Measurements from ENCODE around the gene RASGRF1. TPM values are rescaled to one million over a fixed set of nuclear protein-coding genes. Genes with fewer than 3 reads are reported as not detected.

The RASGRF1 gene
- total RNA-seq, 1 experiment from 2014 or later: 0.59 TPM

DNA sequence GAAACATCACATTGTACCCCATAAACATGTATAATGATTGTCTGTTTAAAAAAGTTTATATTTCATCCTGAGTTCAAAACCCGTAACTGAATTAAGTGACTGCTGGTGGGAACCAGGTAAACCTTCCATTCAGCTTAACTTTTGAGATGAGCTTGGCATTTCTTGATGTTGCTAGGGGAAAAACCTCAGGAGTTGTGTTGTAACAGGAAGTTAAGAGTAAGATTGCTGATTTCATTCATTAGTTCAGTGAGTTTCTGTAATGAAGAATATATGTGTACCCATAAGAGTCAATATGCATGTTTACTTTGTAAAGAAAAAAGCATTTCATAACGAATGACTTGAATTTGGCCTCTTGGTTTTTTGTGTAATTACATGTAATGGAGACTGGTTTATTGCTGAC is 178.3 kb downstream of the RASGRF1 start:
- no peak overlapping the region for H3K27ac ChIP-seq (ENCODE audit: low read length)
- H3K4me1 ChIP-seq (ENCODE audit: control insufficient read depth, insufficient read depth, low read length): peaks cover 12% of the 10 kb centered on the region; the same call in 1 of the 2 replicates
- TF ChIP-seq, protein P1, sequence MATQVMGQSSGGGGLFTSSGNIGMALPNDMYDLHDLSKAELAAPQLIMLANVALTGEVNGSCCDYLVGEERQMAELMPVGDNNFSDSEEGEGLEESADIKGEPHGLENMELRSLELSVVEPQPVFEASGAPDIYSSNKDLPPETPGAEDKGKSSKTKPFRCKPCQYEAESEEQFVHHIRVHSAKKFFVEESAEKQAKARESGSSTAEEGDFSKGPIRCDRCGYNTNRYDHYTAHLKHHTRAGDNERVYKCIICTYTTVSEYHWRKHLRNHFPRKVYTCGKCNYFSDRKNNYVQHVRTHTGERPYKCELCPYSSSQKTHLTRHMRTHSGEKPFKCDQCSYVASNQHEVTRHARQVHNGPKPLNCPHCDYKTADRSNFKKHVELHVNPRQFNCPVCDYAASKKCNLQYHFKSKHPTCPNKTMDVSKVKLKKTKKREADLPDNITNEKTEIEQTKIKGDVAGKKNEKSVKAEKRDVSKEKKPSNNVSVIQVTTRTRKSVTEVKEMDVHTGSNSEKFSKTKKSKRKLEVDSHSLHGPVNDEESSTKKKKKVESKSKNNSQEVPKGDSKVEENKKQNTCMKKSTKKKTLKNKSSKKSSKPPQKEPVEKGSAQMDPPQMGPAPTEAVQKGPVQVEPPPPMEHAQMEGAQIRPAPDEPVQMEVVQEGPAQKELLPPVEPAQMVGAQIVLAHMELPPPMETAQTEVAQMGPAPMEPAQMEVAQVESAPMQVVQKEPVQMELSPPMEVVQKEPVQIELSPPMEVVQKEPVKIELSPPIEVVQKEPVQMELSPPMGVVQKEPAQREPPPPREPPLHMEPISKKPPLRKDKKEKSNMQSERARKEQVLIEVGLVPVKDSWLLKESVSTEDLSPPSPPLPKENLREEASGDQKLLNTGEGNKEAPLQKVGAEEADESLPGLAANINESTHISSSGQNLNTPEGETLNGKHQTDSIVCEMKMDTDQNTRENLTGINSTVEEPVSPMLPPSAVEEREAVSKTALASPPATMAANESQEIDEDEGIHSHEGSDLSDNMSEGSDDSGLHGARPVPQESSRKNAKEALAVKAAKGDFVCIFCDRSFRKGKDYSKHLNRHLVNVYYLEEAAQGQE (IDR thresholded peaks at IDR 0.05; ENCODE audit: insufficient read depth in 1 of 2, low read depth in 2 of 2, low read length in 1 of 2): no peak
- TF ChIP-seq SIN3A (IDR thresholded peaks at IDR 0.05; ENCODE audit: borderline replicate concordance, insufficient read depth, low read depth, low read length): no peak
- no peak for TF ChIP-seq POLR2AphosphoS5 (IDR thresholded peaks at IDR 0.05; ENCODE audit: low read depth, low read length)
- TF ChIP-seq, protein P2, sequence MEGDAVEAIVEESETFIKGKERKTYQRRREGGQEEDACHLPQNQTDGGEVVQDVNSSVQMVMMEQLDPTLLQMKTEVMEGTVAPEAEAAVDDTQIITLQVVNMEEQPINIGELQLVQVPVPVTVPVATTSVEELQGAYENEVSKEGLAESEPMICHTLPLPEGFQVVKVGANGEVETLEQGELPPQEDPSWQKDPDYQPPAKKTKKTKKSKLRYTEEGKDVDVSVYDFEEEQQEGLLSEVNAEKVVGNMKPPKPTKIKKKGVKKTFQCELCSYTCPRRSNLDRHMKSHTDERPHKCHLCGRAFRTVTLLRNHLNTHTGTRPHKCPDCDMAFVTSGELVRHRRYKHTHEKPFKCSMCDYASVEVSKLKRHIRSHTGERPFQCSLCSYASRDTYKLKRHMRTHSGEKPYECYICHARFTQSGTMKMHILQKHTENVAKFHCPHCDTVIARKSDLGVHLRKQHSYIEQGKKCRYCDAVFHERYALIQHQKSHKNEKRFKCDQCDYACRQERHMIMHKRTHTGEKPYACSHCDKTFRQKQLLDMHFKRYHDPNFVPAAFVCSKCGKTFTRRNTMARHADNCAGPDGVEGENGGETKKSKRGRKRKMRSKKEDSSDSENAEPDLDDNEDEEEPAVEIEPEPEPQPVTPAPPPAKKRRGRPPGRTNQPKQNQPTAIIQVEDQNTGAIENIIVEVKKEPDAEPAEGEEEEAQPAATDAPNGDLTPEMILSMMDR (IDR thresholded peaks at IDR 0.05): no peak
- no peak for TF ChIP-seq TCF7L2 (IDR thresholded peaks at IDR 0.05; ENCODE audit: low read depth, low read length)
- ChIA-PET CTCF (no interaction called here), POLR2A (no interaction called here)
- intact Hi-C loops (cut with micrococcal nuclease; ENCODE audit: unreplicated experiment): loop anchor here (5.0 to 10.0 kb wide), 2 partner anchors 62 to 270 kb away; no protein-coding TSS in a partner anchor
- peaks cover 5% of the 10 kb centered on the region; the same call in 1 of the 2 replicates for H3K36me3 ChIP-seq (ENCODE audit: control insufficient read depth, insufficient read depth, low read length)
- no peaks in the 10 kb centered on the region for H3K9me3 ChIP-seq (ENCODE audit: control insufficient read depth, insufficient read depth, low read depth, low read length)
- DNase-seq (ENCODE audit: low read depth, low spot score) (no peak), ATAC-seq (no peak)
- in situ Hi-C loops (cut with HindIII; ENCODE audit: low pct_unique_long_range_greater_than_20kb, low sequenced_read_pairs): no loop called here
- no TSS peak for BruUV-seq (replicated peaks)
- no peaks in the 10 kb centered on the region for H3K27me3 ChIP-seq (ENCODE audit: control insufficient read depth, insufficient read depth, low read length)
- H3K4me3 ChIP-seq (ENCODE audit: low read depth in 2 of 2, low read length in 2 of 2): no peak overlapping the region

DNA sequence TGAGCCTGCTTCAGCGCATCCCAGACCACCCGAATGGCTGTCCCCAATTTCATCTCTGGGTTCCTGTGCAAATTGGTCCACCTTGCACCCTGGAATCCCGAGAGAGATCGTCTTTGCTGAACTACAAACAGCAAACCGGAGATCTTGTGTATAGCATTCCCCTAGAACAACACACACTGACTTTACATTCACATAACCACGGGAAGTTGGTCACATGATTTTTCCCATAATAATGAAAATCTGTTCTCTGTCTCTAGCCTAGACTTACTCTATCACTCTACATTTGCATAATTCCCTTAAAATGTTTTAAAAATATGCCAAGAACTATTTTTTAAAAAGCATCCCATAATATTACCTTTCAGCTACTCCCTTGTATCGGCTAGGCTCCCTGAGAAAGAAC is 180.3 kb downstream of the RASGRF1 start:
- no peak for ATAC-seq
- Histone ChIP-seq H3K4me1 (ENCODE audit: control insufficient read depth, insufficient read depth, low read length) (peaks cover 3% of the 10 kb centered on the region; the same call in 1 of the 2 replicates), H3K27ac (ENCODE audit: low read length) (0 out of 2 replicates have a peak overlapping the region, but pooled peaks have one; percentile 41), H3K36me3 (ENCODE audit: control insufficient read depth, insufficient read depth, low read length) (peaks cover 15% of the 10 kb centered on the region), H3K4me3 (ENCODE audit: low read depth in 2 of 2, low read length in 2 of 2) (no peak overlapping the region), H3K27me3 (ENCODE audit: control insufficient read depth, insufficient read depth, low read length) (no peaks in the 10 kb centered on the region), H3K9me3 (ENCODE audit: control insufficient read depth, insufficient read depth, low read depth, low read length) (no peaks in the 10 kb centered on the region)
- no peak for DNase-seq (ENCODE audit: low read depth, low spot score)
- intact Hi-C loops (cut with micrococcal nuclease; ENCODE audit: unreplicated experiment) (loop anchor here (5.0 to 10.0 kb wide), 2 partner anchors 65 to 272 kb away; no protein-coding TSS in a partner anchor), in situ Hi-C loops (cut with HindIII; ENCODE audit: low pct_unique_long_range_greater_than_20kb, low sequenced_read_pairs) (no loop called here)
- TF ChIP-seq POLR2AphosphoS5 (IDR thresholded peaks at IDR 0.05; ENCODE audit: low read depth, low read length): no peak
- no peak for TF ChIP-seq SIN3A (IDR thresholded peaks at IDR 0.05; ENCODE audit: borderline replicate concordance, insufficient read depth, low read depth, low read length)
- TF ChIP-seq TCF7L2 (IDR thresholded peaks at IDR 0.05; ENCODE audit: low read depth, low read length): no peak
- TF ChIP-seq, protein P2 (IDR thresholded peaks at IDR 0.05): no peak
- TF ChIP-seq, protein P1 (IDR thresholded peaks at IDR 0.05; ENCODE audit: insufficient read depth in 1 of 2, low read depth in 2 of 2, low read length in 1 of 2): no peak
- no TSS peak for BruUV-seq (replicated peaks)
- ChIA-PET CTCF (interaction anchor here (1.2 kb wide), 1 partner anchor 21 kb away, joined by 4 read pairs; no protein-coding TSS in a partner anchor), POLR2A (no interaction called here)

Data from Panc1 (cell line).